AG10803 (cell line): ENCODE data around the gene TUBB4B.

Source experiments
- DNase-seq: peaks from one replicate; pipeline ENCODE4 v3.0.0; 2010; ENCODE audit warnings: low read depth
- H3K4me3 ChIP-seq: 2 replicates; pipeline ENCODE4 v1.5.1; 2011; ENCODE audit warnings: mild to moderate bottlenecking, low read length, control low read depth
- CTCF ChIP-seq: conservative IDR thresholded peaks from 2 replicates; pipeline ENCODE4 v1.5.1; 2011; ENCODE audit warnings: mild to moderate bottlenecking, low read length, control low read depth, inconsistent platforms

The TUBB4B gene

GRCh38 chr9:137227853-137228505 is 13.1 kb upstream of the TUBB4B start:
- TF ChIP-seq CTCF = no peak
- no peak for DNase-seq
- no peak overlapping the region for H3K4me3 ChIP-seq

- DNase-seq = no peak
- H3K4me3 ChIP-seq = no peak overlapping the region
- no peak for TF ChIP-seq CTCF
These were observed 12.6 kb upstream of the TUBB4B start for GRCh38 chr9:137228506-137228967.

GRCh38 chr9:137228968-137229896 is 11.9 kb upstream of the TUBB4B start:
- H3K4me3 ChIP-seq = no peak overlapping the region
- DNase-seq = no peak
- TF ChIP-seq CTCF = no peak

GRCh38 chr9:137229903-137230704 is 11.0 kb upstream of the TUBB4B start:
- no peak for DNase-seq
- no peak for TF ChIP-seq CTCF

GRCh38 chr9:137230705-137231371 is 10.2 kb upstream of the TUBB4B start, which contains the start of gene SLC34A3:
SLC34A3 (plus strand) TSS chr9:137230901; CDS start chr9:137231703, 802 bp downstream.
- no peak for DNase-seq
- no peak within 1 kb of the TSS for H3K4me3 ChIP-seq
- TF ChIP-seq CTCF = no peak

More at GRCh38 chr9:137229903-137230704, 11.0 kb upstream of the TUBB4B start:
- no peak overlapping the region for H3K4me3 ChIP-seq

GRCh38 chr9:137231372-137232039 is 9.6 kb upstream of the TUBB4B start:
- no peak overlapping the region for H3K4me3 ChIP-seq
- no peak for TF ChIP-seq CTCF
- no peak for DNase-seq
